ENCODE results near the gene CTNNA2. TPM values are rescaled to one million over a fixed set of nuclear protein-coding genes. Genes with fewer than 3 reads are reported as not detected.

CTNNA2 gene
- total RNA-seq, 1 donor from 2014 or later: 2.9 TPM

DNA sequence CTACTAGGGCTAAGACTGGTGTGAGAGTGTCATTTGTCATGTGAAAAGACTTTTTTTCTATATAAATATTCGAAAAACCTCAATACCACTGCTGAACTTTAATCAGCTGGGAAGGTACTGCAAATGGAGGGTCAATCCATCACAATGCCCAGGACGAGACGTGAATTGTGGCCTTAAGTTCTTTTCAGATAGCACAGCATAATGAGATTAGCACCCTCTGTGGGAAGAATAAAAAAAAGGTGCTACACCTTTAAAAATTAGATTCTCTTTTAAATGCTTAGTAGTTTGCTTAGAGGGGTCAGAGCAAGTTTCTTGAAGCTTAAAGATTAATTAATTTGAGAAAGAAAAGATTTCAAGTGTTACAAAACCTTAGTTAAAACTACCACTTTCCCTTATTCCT is 786.1 kb downstream of the CTNNA2 start:
- Mint-ChIP-seq H3K27ac (ENCODE audit: unreplicated experiment) (no peak overlapping the region), H3K4me3 (no peak overlapping the region), H3K36me3 (ENCODE audit: low read depth) (no peaks in the 10 kb centered on the region), H3K4me1 (peaks cover 17% of the 10 kb centered on the region), H3K27me3 (ENCODE audit: low read depth) (peaks cover 72% of the 10 kb centered on the region), H3K9me3 (no peaks in the 10 kb centered on the region)
- DNase-seq (ENCODE audit: low read depth, low spot score): no peak
- TF ChIP-seq, protein P1, sequence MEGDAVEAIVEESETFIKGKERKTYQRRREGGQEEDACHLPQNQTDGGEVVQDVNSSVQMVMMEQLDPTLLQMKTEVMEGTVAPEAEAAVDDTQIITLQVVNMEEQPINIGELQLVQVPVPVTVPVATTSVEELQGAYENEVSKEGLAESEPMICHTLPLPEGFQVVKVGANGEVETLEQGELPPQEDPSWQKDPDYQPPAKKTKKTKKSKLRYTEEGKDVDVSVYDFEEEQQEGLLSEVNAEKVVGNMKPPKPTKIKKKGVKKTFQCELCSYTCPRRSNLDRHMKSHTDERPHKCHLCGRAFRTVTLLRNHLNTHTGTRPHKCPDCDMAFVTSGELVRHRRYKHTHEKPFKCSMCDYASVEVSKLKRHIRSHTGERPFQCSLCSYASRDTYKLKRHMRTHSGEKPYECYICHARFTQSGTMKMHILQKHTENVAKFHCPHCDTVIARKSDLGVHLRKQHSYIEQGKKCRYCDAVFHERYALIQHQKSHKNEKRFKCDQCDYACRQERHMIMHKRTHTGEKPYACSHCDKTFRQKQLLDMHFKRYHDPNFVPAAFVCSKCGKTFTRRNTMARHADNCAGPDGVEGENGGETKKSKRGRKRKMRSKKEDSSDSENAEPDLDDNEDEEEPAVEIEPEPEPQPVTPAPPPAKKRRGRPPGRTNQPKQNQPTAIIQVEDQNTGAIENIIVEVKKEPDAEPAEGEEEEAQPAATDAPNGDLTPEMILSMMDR (conservative IDR thresholded peaks at IDR 0.05): no peak

DNA sequence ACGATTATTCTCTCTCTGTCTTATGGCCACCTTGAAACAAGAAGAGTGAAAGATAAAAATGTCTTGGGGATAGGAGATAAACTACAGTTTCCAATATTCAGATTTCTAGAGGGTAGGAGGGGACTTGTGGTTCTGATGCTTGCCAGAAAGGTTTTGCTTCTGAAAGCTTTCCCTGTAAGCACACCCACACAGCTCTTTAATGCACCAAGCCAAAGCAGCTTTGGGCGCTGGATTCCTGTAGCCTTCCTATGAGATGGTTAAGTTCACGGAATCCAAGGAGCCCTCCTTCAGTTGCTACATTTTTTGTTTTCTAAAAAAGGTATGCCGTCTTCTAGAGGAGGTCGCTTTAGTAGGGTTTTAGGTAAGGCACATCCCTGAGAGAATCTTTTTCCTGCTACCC is 786.8 kb downstream of the CTNNA2 start:
- no peaks in the 10 kb centered on the region for H3K36me3 Mint-ChIP-seq (ENCODE audit: low read depth)
- no peak for DNase-seq (ENCODE audit: low read depth, low spot score)
- no peak overlapping the region for H3K27ac Mint-ChIP-seq (ENCODE audit: unreplicated experiment)
- no peaks in the 10 kb centered on the region for H3K9me3 Mint-ChIP-seq
- H3K4me1 Mint-ChIP-seq: peaks cover 18% of the 10 kb centered on the region
- peaks cover 77% of the 10 kb centered on the region for H3K27me3 Mint-ChIP-seq (ENCODE audit: low read depth)
- H3K4me3 Mint-ChIP-seq: no peak overlapping the region
- TF ChIP-seq, protein P1 (conservative IDR thresholded peaks at IDR 0.05): no peak

DNA sequence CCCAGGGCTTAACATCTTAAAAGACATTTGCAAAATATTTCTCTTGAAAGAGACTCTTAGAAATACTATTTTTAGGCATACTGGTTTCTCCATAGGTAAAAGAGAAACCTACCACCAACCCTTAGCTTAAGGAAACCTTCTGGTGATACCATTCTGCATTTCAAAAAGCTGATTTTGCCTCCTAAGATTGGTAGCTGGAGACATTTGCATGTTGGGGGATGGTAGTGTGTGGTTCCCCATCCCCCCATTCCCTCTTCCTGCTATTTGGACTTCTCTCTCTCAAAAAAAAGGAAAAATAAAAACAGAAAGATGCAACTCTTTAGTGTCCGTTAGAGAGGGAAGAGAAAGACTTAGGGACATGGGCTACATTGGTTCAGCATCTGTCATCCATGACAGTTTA is 787.5 kb downstream of the CTNNA2 start:
- peak overlapping the region; percentile 20 for H3K4me3 Mint-ChIP-seq
- TF ChIP-seq, protein P1 (conservative IDR thresholded peaks at IDR 0.05): no peak
- H3K27me3 Mint-ChIP-seq (ENCODE audit: low read depth): peaks cover 84% of the 10 kb centered on the region
- no peaks in the 10 kb centered on the region for H3K9me3 Mint-ChIP-seq
- no peaks in the 10 kb centered on the region for H3K36me3 Mint-ChIP-seq (ENCODE audit: low read depth)
- no peak overlapping the region for H3K27ac Mint-ChIP-seq (ENCODE audit: unreplicated experiment)
- H3K4me1 Mint-ChIP-seq: peaks cover 24% of the 10 kb centered on the region
- no peak for DNase-seq (ENCODE audit: low read depth, low spot score)

DNA sequence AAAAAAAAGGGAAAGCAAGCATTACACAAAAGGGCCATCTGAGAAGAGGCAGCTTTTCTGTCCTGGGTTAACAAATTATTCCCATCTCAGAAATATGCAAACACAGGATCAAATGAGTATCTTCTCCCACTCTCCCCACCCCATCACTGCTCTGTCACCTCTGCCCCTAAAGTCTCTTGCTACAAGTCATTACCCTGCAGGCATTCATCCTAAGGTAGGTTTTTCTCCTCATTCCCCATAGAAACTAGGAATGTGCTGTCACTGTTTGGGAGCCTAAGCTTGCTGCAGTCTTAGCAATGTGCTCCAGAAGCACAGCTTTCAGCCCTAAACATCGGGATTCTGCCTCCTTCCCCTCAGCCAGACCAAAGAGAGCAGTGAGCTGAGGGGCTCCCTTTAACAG is 788.1 kb downstream of the CTNNA2 start:
- no peak for DNase-seq (ENCODE audit: low read depth, low spot score)
- Mint-ChIP-seq H3K27me3 (ENCODE audit: low read depth) (peaks cover 89% of the 10 kb centered on the region), H3K27ac (ENCODE audit: unreplicated experiment) (no peak overlapping the region), H3K4me1 (peaks cover 24% of the 10 kb centered on the region), H3K4me3 (peak overlapping the region; percentile 50), H3K36me3 (ENCODE audit: low read depth) (no peaks in the 10 kb centered on the region), H3K9me3 (no peaks in the 10 kb centered on the region)
- TF ChIP-seq, protein P1 (conservative IDR thresholded peaks at IDR 0.05): no peak

DNA sequence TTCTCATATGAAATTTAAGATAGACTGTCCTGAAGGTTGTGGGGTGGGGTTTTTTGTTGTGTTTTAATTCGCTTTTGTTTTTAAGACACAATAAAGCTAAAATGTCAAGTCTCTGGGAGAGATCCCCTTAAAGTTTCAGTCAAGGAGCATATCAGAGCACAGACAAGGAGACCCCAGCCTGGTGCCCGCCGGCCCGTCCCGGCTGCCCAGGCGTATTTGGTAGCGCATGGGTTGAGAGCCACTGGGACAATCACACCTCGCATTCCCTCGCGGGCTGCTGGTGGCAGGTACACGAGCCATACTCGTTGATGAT is 789.1 kb downstream of the CTNNA2 start:
- Mint-ChIP-seq H3K4me3 (peak overlapping the region; percentile 82), H3K9me3 (no peaks in the 10 kb centered on the region), H3K36me3 (ENCODE audit: low read depth) (peaks cover 2% of the 10 kb centered on the region), H3K27ac (ENCODE audit: unreplicated experiment) (no peak overlapping the region), H3K27me3 (ENCODE audit: low read depth) (peaks cover 92% of the 10 kb centered on the region), H3K4me1 (peaks cover 30% of the 10 kb centered on the region)
- TF ChIP-seq, protein P1 (conservative IDR thresholded peaks at IDR 0.05): no peak
- no peak for DNase-seq (ENCODE audit: low read depth, low spot score)
